GM21576 (cell line): Measurements from ENCODE around the gene FAM72A.
"Not testable (repeated sequence)": the region's sequence is repeated elsewhere in the genome, so short reads cannot be mapped to it uniquely, and the experiment has no call there.

ENCODE experiments used
- ATAC-seq: cut with Tn5 transposase; IDR thresholded peaks from one replicate; pipeline ENCODE4 v1.9.1; 2021; ENCODE audit warnings: mild to moderate bottlenecking, moderate library complexity; ENCODE audit not compliant: unreplicated experiment

FAM72A gene

DNA sequence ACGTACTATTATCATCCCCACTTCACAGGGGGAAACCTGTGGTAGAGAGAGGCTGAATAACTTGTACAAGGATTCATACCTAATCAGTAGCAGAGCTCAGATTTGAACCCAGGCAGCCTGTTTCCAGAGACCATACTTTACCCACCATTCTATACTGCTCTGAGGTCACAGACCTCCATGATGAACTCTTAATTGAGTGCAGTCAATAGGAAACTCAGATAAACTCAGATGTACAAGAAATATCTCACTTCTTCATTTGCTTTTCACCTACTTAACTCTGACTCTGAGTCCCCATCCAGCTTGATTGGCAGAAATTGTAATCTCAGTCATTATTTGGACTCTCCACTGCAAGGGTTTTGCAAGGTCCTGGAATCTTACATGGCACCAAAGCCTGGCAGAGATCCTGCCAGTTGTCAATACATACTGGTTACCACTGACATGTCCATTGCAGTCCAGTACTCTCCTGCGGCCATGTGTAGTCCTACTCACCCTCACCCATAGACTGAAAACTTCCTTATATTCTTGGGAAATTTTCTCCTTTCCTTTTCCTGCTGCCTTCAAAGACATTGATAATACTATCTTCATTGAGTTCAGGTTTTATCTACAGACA lies 29.4 kb downstream of the FAM72A start:
- ATAC-seq, result not testable (repeated sequence)

DNA sequence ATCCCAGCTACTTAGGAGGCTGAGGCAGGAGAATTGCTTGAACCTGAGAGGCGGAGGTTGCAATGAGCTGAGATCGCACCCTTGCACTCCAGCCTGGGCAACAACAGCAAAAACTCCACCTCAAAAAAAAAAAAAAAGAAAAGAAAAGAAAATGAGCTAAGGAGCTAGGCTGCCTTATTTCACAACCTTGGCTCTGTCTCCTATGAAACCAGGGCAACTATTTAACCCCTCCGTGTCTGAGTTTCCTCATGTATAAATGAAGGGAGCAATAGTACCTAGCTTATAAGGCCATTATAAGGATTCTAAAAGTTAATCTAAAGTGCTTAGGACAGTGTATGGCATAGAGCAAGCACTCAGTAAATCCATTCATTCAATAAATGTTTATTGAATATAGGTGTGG lies 32.8 kb downstream of the FAM72A start:
- not testable (repeated sequence) for ATAC-seq

DNA sequence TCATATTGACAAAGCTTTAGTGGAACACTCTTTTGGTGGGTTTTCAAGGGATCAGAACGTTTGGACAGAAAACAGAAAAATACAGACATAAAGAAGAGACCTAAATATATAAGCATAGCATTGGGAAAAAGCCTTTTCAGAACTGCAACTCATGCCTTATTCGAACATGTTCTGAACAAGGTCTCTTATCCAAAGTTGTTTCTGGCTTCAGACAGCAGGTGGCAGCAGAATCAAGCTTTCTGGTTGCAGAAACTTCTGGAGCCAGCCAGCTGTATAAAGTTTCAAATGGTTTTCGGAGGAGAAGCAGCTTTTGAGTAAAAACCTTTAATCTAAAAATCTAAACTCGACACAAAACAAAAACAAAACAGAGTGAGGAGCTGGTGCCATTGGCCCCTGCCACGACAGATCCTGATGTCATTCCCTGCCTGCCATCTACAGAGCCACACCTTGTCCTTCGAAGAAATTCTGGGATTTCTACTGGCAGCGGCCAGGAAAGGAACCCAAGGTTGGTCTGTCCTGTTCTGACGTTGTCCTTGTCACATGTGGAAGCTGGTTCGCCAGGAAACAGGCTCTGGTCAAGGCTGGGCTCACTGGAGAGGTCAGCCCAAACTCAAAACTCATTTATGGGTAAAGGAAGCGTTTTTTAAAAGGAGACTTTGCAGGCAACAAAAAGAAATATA lies 35.1 kb downstream of the FAM72A start:
- not testable (repeated sequence) for ATAC-seq

DNA sequence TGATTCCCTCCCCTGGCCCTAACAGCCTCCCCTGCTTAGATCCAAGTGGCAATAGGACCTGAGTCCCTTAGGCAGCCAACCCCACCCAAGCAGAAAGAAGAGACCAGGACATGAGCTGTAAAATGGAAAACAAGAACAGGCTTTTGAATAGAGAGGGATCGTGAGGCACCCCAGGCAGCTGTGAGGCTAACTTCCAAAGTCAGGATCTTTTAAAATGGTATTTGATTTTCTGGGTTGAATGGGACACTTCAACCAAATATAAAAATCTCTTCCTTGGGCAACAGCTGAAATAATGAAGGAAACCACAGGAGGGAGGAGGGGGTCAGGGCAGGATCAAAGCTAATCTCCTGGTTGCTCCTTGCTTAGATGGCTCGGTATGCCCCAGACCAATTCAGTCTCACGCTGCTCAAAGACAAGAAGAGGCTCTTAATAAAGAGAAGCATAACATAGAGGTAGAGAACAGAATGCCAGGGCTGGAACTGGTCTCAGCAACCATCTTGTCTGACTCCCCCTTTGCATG lies 56.8 kb downstream of the FAM72A start:
- ATAC-seq, result no peak

DNA sequence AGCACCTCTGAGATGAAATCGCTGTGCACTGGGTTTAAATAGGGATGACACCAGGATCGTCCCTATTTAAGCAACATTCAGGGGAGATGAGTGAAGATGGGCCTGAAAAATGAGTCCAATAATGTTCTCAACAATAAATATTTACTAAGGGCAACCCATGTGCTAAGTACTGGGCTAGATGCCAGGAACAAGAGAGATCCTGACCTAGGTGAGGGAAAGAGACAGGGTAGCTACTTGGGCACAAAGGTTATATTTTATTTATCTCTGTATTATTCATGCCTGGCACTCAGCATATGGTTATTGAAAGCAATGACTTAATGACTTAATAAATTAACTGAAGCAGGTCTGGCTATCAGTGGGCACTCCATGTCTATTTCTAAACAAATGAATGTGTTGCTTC lies 58.0 kb downstream of the FAM72A start:
- ATAC-seq, result no peak

DNA sequence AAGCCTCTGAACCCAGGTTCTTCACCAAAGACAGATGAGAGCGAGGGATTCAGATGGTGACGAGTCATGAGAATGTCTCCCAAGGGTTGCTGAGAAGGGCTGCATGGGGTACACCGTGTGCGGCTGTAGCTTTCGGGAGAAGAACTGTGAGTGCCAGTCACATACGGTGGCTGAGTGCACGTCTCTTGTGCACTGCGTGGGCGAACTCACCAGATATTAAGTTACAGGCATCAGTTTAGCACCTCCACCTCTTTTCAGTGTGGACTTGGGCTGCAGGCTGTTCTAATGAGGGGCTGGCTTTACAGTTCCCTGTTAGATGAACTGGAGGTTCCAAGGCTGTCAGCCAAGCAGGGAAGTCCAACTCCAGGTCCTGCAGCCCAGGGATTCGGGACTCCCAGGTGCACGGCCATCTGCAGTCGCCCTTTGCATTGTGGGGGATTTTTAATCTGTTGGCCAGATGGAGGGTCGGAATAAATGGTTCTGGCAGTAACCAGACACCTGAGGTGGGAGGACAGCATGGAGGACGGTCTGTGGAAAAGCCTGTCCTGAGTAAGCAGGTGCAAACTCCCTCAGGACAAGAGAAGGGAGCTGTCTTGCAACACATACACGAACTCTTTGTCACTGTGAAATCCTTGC lies 59.0 kb downstream of the FAM72A start:
- ATAC-seq, result no peak

DNA sequence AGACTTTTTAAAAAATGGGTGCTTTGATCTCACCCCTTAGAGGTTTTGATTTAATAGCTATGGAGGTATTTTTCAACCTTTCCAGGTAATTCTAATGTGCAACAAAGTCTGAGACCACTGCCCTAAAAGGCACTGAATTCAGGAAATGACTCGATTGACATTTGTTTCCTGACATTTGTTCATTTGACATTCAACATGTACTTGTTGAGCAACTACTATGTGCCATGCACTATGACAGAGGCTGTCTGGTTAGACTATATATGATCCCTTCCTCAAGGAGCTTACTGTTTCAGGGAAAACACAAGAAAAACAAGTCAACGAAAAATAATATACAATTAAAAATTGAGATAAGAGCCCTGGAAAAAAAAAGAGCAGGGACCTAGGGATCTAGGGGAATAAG lies 59.9 kb downstream of the FAM72A start:
- ATAC-seq, result no peak

DNA sequence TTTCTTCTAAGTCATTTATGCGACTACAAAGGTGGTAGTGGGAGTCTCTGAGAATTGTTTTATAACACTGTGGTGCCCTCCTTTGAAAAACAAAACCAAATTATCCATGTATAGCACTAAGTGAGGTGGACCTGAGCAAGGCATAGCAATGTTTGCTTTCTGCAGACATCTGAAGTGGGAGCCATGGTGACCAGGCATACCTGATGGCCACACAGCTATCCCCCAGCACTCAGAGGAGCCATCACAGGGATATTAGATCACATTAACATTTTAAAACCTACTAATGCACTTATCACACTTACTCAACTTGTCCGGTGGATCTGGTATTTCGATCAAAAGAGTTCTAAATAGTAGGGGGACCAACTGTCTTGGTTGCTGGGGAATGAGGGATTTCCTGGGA lies 60.6 kb downstream of the FAM72A start:
- no peak for ATAC-seq

DNA sequence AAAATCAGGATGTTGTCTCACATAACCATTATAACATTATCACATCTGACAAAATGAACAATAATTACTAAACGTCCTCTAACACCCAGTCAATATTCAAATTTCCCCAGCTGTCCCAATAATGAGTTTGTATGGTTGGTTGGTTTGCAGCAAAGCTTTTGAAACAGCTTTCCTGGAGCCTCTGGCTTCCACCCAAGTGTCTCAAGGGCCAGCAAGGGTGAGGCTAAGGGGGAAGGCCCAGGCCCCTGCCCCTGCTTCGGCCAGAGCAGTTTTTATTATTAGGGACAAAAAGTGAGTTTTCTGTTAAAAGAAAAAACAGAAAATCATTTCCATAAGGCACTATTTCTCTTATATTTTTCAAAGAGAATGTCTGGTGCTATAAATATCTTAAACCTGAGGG lies 66.4 kb downstream of the FAM72A start:
- ATAC-seq, result no peak
